PFSK-1 (cell line): ENCODE results near the gene MACROH2A1.

Experiments
- POLR2AphosphoS5 ChIP-seq: IDR thresholded peaks from 2 replicates; pipeline ENCODE4 v1.6.1; 2012; ENCODE audit warnings: low read depth, mild to moderate bottlenecking, control low read depth, low read length, moderate library complexity
- REST ChIP-seq, 2 experiments: IDR thresholded peaks; 2 replicates each; pipeline versions ENCODE4 v1.6.1 to v1.8.0; 2011 to 2012; ENCODE audit warnings: low read depth in 2 of 2, low read length in 2 of 2, control low read depth in 1 of 2, inconsistent platforms in 1 of 2, mild to moderate bottlenecking in 1 of 2, moderate library complexity in 1 of 2; ENCODE audit not compliant: insufficient read depth in 1 of 2

- TF ChIP-seq REST (IDR thresholded peaks at IDR 0.05; ENCODE audit: insufficient read depth in 1 of 2, low read depth in 2 of 2, low read length in 2 of 2) (no peak), POLR2AphosphoS5 (no peak)
Observed at GRCh38 chr5:135343413-135343812, 55.6 kb downstream of the MACROH2A1 start.
